Panc1 (cell line): Measurements from ENCODE around the gene CEP128. TPM values are rescaled to one million over a fixed set of nuclear protein-coding genes. Genes with fewer than 3 reads are reported as not detected.

ENCODE experiments used
- ATAC-seq: fragments of 200-7000 bp; cut with Tn5 transposase; 2 replicates; pipeline ENCODE4 v1.9.1; 2020; ENCODE audit warnings: mild to moderate bottlenecking, moderate library complexity
- BruUV-seq: library from RNA; stranded (reverse); fragments of 400-500 nt; replicated peaks from 2 replicates; lab custom pipeline; 2021; lab: Mats Ljungman, UMichigan
- CTCF ChIA-PET: fragments of 300-600 bp; sonication (Branson Sonifier 250); formaldehyde crosslinking; loops from one replicate; lab custom pipeline; 2022; ENCODE audit warnings: antibody characterized with exemption; lab: Charles Lee
- POLR2A ChIA-PET: fragments of 300-600 bp; sonication (Branson Sonifier 250); formaldehyde crosslinking; loops from one replicate; lab custom pipeline; 2022; ENCODE audit warnings: antibody characterized with exemption; lab: Charles Lee
- DNase-seq: peaks from one replicate; pipeline ENCODE4 v3.0.0-alpha.2; 2010; ENCODE audit warnings: low read depth, low spot score
- H3K27ac ChIP-seq: 2 replicates; pipeline ENCODE4 v1.5.1; 2011; ENCODE audit warnings: mild to moderate bottlenecking, low read length, inconsistent platforms
- H3K27me3 ChIP-seq: fragments of 200-500 bp; sonication (Bioruptor generic); 2 replicates; pipeline ENCODE4 v1.6.0; 2014; ENCODE audit warnings: low read length, inconsistent platforms; ENCODE audit not compliant: control insufficient read depth, insufficient read depth
- H3K36me3 ChIP-seq: fragments of 200-500 bp; sonication (Bioruptor generic); 2 replicates; pipeline ENCODE4 v1.5.1; 2014; ENCODE audit warnings: inconsistent platforms, mild to moderate bottlenecking, low read length, moderate library complexity; ENCODE audit not compliant: control insufficient read depth, insufficient read depth
- H3K4me1 ChIP-seq: 2 replicates; pipeline ENCODE4 v1.5.1; 2011; ENCODE audit warnings: inconsistent platforms, mild to moderate bottlenecking, low read length, moderate library complexity; ENCODE audit not compliant: control insufficient read depth, insufficient read depth
- H3K4me3 ChIP-seq, 2 experiments: 2 replicates each; pipeline ENCODE4 v1.5.1; 2011 to 2012; ENCODE audit warnings: low read depth in 2 of 2, low read length in 2 of 2, mild to moderate bottlenecking in 2 of 2, inconsistent platforms in 1 of 2, moderate library complexity in 1 of 2
- H3K9me3 ChIP-seq: fragments of 200-500 bp; sonication (Bioruptor generic); 2 replicates; pipeline ENCODE4 v1.5.1; 2014; ENCODE audit warnings: low read depth, mild to moderate bottlenecking, inconsistent platforms, low read length, moderate library complexity; ENCODE audit not compliant: control insufficient read depth, insufficient read depth
- POLR2AphosphoS5 ChIP-seq: IDR thresholded peaks from 2 replicates; pipeline ENCODE4 v1.6.1; 2012; ENCODE audit warnings: mild to moderate bottlenecking, low read depth, low read length, moderate library complexity
- SIN3A ChIP-seq: IDR thresholded peaks from 2 replicates; pipeline ENCODE4 v1.6.1; 2012; ENCODE audit warnings: low read depth, mild to moderate bottlenecking, low read length, moderate library complexity, borderline replicate concordance; ENCODE audit not compliant: insufficient read depth
- TCF7L2 ChIP-seq: IDR thresholded peaks from 2 replicates; pipeline ENCODE4 v1.6.1; 2011; ENCODE audit warnings: mild to moderate bottlenecking, low read depth, low read length, inconsistent platforms
- in situ Hi-C: cut with HindIII; loops from 2 replicates; pipeline ENCODE4 v1.10.0; 2016; ENCODE audit warnings: low sequenced_read_pairs, low pct_unique_long_range_greater_than_20kb
- intact Hi-C: fragments of 100-400 bp; cut with micrococcal nuclease; formaldehyde crosslinking; loops from one replicate; pipeline ENCODE4 v1.10.0; 2022; ENCODE audit not compliant: unreplicated experiment
- total RNA-seq: library from RNA; stranded (reverse); gene quantifications from one replicate; pipeline ENCODE4 v1.2.1, GENCODE V29; 2021; ENCODE audit not compliant: unreplicated experiment
- TF ChIP-seq, protein P1 (sequence below): fragments of 450-650 bp; IDR thresholded peaks from 2 replicates; pipeline ENCODE4 v1.5.1; 2017; ENCODE audit warnings: mild to moderate bottlenecking
- TF ChIP-seq, protein P2 (sequence below), 2 experiments: IDR thresholded peaks; 2 replicates each; pipeline ENCODE4 v1.6.1; 2011 to 2012; ENCODE audit warnings: low read depth in 2 of 2, control low read depth in 1 of 2, low read length in 1 of 2, mild to moderate bottlenecking in 1 of 2, moderate library complexity in 1 of 2; ENCODE audit not compliant: insufficient read depth in 1 of 2

CEP128 gene
- total RNA-seq, 1 experiment from 2014 or later: 9.3 TPM

DNA sequence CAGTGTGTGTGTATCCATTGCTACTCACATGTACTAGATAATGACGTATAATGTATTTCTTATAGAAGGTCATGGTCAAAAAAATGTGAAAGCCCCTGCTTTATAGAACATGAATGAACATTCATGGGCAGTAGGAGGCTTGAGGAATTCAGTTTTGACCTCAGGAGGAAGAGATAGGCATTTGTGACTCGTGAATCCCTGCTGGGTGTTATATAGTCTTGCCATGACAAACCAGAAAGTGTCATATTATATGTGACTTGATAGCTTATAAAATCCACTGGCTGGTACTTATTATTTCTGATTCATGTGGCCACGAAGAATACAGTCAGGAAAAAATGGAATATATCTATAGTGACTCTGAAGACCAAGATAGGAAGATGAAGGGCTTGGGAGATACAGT, 287.6 kb downstream of the CEP128 start:
- intact Hi-C loops: no loop called here
- Histone ChIP-seq H3K4me3 (no peak overlapping the region), H3K36me3 (no peaks in the 10 kb centered on the region), H3K9me3 (no peaks in the 10 kb centered on the region), H3K4me1 (no peaks in the 10 kb centered on the region), H3K27ac (no peak overlapping the region), H3K27me3 (no peaks in the 10 kb centered on the region)
- BruUV-seq: no TSS peak
- ATAC-seq (no peak), DNase-seq (no peak)
- ChIA-PET POLR2A (no interaction called here), CTCF (no interaction called here)
- in situ Hi-C loops: no loop called here
- TF ChIP-seq TCF7L2: no peak
- TF ChIP-seq, protein P1, sequence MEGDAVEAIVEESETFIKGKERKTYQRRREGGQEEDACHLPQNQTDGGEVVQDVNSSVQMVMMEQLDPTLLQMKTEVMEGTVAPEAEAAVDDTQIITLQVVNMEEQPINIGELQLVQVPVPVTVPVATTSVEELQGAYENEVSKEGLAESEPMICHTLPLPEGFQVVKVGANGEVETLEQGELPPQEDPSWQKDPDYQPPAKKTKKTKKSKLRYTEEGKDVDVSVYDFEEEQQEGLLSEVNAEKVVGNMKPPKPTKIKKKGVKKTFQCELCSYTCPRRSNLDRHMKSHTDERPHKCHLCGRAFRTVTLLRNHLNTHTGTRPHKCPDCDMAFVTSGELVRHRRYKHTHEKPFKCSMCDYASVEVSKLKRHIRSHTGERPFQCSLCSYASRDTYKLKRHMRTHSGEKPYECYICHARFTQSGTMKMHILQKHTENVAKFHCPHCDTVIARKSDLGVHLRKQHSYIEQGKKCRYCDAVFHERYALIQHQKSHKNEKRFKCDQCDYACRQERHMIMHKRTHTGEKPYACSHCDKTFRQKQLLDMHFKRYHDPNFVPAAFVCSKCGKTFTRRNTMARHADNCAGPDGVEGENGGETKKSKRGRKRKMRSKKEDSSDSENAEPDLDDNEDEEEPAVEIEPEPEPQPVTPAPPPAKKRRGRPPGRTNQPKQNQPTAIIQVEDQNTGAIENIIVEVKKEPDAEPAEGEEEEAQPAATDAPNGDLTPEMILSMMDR: no peak
- TF ChIP-seq SIN3A: no peak
- TF ChIP-seq, protein P2, sequence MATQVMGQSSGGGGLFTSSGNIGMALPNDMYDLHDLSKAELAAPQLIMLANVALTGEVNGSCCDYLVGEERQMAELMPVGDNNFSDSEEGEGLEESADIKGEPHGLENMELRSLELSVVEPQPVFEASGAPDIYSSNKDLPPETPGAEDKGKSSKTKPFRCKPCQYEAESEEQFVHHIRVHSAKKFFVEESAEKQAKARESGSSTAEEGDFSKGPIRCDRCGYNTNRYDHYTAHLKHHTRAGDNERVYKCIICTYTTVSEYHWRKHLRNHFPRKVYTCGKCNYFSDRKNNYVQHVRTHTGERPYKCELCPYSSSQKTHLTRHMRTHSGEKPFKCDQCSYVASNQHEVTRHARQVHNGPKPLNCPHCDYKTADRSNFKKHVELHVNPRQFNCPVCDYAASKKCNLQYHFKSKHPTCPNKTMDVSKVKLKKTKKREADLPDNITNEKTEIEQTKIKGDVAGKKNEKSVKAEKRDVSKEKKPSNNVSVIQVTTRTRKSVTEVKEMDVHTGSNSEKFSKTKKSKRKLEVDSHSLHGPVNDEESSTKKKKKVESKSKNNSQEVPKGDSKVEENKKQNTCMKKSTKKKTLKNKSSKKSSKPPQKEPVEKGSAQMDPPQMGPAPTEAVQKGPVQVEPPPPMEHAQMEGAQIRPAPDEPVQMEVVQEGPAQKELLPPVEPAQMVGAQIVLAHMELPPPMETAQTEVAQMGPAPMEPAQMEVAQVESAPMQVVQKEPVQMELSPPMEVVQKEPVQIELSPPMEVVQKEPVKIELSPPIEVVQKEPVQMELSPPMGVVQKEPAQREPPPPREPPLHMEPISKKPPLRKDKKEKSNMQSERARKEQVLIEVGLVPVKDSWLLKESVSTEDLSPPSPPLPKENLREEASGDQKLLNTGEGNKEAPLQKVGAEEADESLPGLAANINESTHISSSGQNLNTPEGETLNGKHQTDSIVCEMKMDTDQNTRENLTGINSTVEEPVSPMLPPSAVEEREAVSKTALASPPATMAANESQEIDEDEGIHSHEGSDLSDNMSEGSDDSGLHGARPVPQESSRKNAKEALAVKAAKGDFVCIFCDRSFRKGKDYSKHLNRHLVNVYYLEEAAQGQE (IDR thresholded peaks at IDR 0.05; ENCODE audit: insufficient read depth in 1 of 2, low read depth in 2 of 2, low read length in 1 of 2): no peak
- TF ChIP-seq POLR2AphosphoS5: no peak

DNA sequence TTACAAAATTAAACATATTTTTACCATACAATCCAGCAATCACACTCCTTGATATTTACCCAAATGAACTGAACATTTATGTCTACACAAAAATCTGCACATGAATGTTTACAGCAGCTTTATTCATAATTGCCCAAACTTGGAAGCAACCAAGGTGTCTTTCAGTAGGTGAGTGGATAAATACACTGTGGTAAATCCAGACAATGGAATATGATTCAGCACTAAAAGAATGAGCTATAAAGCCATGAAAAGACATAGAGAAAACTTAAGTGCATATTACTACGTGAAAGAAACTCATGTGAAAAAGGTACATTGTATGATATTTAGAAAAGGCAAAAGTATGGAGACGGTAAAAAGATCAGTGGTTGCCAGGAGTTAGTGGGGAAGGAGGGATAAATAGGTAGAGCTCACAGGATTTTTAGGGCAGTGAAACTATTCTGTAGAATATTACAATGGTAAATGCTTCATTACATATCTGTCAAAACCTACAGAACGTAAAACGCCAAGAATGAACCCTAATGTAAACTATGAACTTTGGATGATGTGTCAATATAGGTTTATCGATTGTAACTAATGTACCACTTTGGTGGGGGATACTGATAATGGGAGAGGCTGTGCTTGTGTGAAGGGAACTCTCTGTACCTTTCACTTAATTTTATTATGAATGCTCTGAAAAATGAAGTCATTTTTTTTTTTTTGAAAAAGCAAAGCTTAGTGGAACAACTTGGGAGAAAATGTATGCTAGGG, 295.7 kb downstream of the CEP128 start:
- intact Hi-C loops: no loop called here
- H3K27me3 ChIP-seq: no peaks in the 10 kb centered on the region
- TF ChIP-seq SIN3A: no peak
- TF ChIP-seq POLR2AphosphoS5: no peak
- TF ChIP-seq, protein P1: no peak
- TF ChIP-seq, protein P2 (IDR thresholded peaks at IDR 0.05; ENCODE audit: insufficient read depth in 1 of 2, low read depth in 2 of 2, low read length in 1 of 2): no peak
- TF ChIP-seq TCF7L2: no peak
- DNase-seq (no peak), ATAC-seq (no peak)
- BruUV-seq: no TSS peak
- H3K4me3 ChIP-seq: no peak overlapping the region
- no peaks in the 10 kb centered on the region for H3K4me1 ChIP-seq
- H3K27ac ChIP-seq: no peak overlapping the region
- H3K36me3 ChIP-seq: no peaks in the 10 kb centered on the region
- in situ Hi-C loops: no loop called here
- ChIA-PET POLR2A (no interaction called here), CTCF (no interaction called here)
- no peaks in the 10 kb centered on the region for H3K9me3 ChIP-seq
